ENCODE data around the gene CDC25B.

CDC25B gene

GRCh38 chr20:3815703-3816315 is 19.7 kb downstream of the CDC25B start:
- H3K4me3 ChIP-seq (ENCODE audit: control insufficient read depth, low read depth, low read length) = no peak overlapping the region
- no peak for DNase-seq (ENCODE audit: low read depth)
- TF ChIP-seq CTCF (IDR thresholded peaks at IDR 0.05; ENCODE audit: control insufficient read depth, insufficient read depth, low read depth, low read length, missing control alignments) = no peak

GRCh38 chr20:3818155-3819151 is 22.3 kb downstream of the CDC25B start:
- no peak for DNase-seq (ENCODE audit: low read depth)
- H3K4me3 ChIP-seq (ENCODE audit: control insufficient read depth, low read depth, low read length) = no peak overlapping the region
- TF ChIP-seq CTCF (IDR thresholded peaks at IDR 0.05; ENCODE audit: control insufficient read depth, insufficient read depth, low read depth, low read length, missing control alignments) = peak; percentile 85

GRCh38 chr20:3819411-3820047 is 23.4 kb downstream of the CDC25B start:
- no peak for TF ChIP-seq CTCF (IDR thresholded peaks at IDR 0.05; ENCODE audit: control insufficient read depth, insufficient read depth, low read depth, low read length, missing control alignments)
- H3K4me3 ChIP-seq (ENCODE audit: control insufficient read depth, low read depth, low read length) = peak overlapping the region; percentile 72
- no peak for DNase-seq (ENCODE audit: low read depth)

GRCh38 chr20:3820048-3820900 is 24.2 kb downstream of the CDC25B start, which contains the start of gene AP5S1:
Gene AP5S1, plus strand, starts transcription at chr20:3820547. Its CDS starts 1,571 bp downstream, at chr20:3822118.
- peak; percentile 79 for DNase-seq (ENCODE audit: low read depth)
- peak within 1 kb of the TSS; percentile 72 for H3K4me3 ChIP-seq (ENCODE audit: control insufficient read depth, low read depth, low read length)
- peak; percentile 66 for TF ChIP-seq CTCF (IDR thresholded peaks at IDR 0.05; ENCODE audit: control insufficient read depth, insufficient read depth, low read depth, low read length, missing control alignments)

- DNase-seq (ENCODE audit: low read depth) = no peak
- TF ChIP-seq CTCF (IDR thresholded peaks at IDR 0.05; ENCODE audit: control insufficient read depth, insufficient read depth, low read depth, low read length, missing control alignments) = no peak
- H3K4me3 ChIP-seq (ENCODE audit: control insufficient read depth, low read depth, low read length) = peak overlapping the region; percentile 72
Observed at GRCh38 chr20:3820901-3821727, 25.0 kb downstream of the CDC25B start.
